Activated T-cell treated with anti-CD3 and anti-CD28 coated beads, Interleukin-2, amount 50 U/mL, for 72 hours (primary cell): ENCODE data around the gene FBXL15. TPM values are rescaled to one million over a fixed set of nuclear protein-coding genes. Genes with fewer than 3 reads are reported as not detected.
"Not testable (repeated sequence)": the region's sequence is repeated elsewhere in the genome, so short reads cannot be mapped to it uniquely, and the experiment has no call there.

Source experiments
- ATAC-seq, 2 donors: fragments of 150-1000 bp; cut with Tn5 transposase; replicated peaks in 1 of 2; 2 replicates each; pipeline ENCODE4 v1.10.0; 2021; ENCODE audit warnings: moderate library complexity in 2 of 2, mild to moderate bottlenecking in 1 of 2
- DNase-seq, 2 donors: peaks; one replicate each; pipeline ENCODE4 v3.0.0; 2021 to 2022; ENCODE audit warnings: mixed read lengths in 1 of 2
- H3K27ac Mint-ChIP-seq: one replicate; pipeline ENCODE4 v1.8.0; 2022; ENCODE audit warnings: mild to moderate bottlenecking, moderate library complexity, mixed read lengths
- H3K27me3 Mint-ChIP-seq: one replicate; pipeline ENCODE4 v1.8.0; 2022; ENCODE audit warnings: low read depth, mixed read lengths
- H3K36me3 Mint-ChIP-seq, 2 donors: one replicate each; pipeline ENCODE4 v1.8.0; 2022; ENCODE audit warnings: mixed read lengths in 2 of 2, mild to moderate bottlenecking in 1 of 2; ENCODE audit not compliant: insufficient read depth in 2 of 2
- H3K4me1 Mint-ChIP-seq: one replicate; pipeline ENCODE4 v1.8.0; 2022; ENCODE audit warnings: low read depth, mixed read lengths
- H3K4me3 Mint-ChIP-seq, 2 donors: one replicate each; pipeline ENCODE4 v1.8.0; 2022; ENCODE audit warnings: mild to moderate bottlenecking in 2 of 2, mixed read lengths in 2 of 2, moderate library complexity in 2 of 2
- H3K9me3 Mint-ChIP-seq, 2 donors: one replicate each; pipeline ENCODE4 v1.8.0; 2022; ENCODE audit warnings: mixed read lengths in 2 of 2
- total RNA-seq, 2 donors: library from RNA; stranded (reverse); gene quantifications; one replicate each; pipeline ENCODE4 v1.2.3, GENCODE V29; 2022

Gene FBXL15
- total RNA-seq, 2 donors from 2014 or later, result 15.3 TPM

DNA sequence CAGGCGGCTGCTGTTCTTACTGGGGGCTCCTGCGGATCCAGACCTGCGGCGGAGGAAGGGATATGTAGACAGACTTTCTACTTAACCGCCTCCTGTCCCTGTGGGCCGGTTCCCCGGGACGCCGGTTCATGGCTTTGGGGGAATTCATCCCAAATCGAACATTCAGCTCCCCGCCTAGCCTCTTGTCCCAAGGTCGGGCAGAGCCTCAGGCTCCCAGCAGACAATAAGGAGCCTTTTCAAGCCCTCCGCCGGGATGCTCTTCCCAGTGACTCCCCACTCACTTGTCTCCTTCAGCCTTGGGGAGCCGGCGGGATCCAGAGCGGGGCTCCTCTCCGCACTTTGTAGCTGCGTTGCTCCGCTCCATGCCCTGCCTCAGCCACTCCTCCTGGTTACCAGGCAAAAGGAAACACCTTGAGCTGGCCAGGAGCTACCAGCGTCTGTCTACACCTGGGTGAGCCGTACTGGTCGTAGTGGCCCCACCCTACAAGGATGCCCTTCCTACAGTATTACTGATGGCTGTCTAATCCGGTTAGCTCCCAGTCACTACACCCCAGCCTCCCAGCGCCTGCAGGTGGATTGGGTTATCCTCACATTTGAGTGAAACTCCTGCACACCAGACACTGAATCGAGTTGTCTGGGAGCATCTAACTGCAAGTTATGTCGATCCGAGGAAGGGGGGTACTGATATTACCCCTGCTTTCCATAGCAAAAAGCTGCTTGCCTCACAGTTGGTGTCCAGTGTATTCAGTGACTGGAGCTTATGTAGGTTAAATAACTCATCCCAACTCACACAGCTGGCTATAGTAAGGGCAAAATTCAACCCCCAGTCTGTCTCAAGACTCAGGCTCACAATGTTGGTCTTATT is 30.7 kb downstream of the FBXL15 start, which contains the start of gene C10orf95:
Gene C10orf95 (minus strand): TSS at position 439 of the 865 bp plus-strand sequence. CDS start 450 bp downstream, outside the sequence.
- Mint-ChIP-seq H3K36me3 (peaks cover 4 to 10% of the 10 kb centered on the region in 2 donors), H3K9me3 (no peaks in the 10 kb centered on the region), H3K27ac (peak within 1 kb of the TSS; percentile 65), H3K4me1 (peaks cover 36% of the 10 kb centered on the region), H3K27me3 (no peaks in the 10 kb centered on the region), H3K4me3 (peak within 1 kb of the TSS; percentile 92 to 96)
- ATAC-seq (no peak), DNase-seq (no peak)

DNA sequence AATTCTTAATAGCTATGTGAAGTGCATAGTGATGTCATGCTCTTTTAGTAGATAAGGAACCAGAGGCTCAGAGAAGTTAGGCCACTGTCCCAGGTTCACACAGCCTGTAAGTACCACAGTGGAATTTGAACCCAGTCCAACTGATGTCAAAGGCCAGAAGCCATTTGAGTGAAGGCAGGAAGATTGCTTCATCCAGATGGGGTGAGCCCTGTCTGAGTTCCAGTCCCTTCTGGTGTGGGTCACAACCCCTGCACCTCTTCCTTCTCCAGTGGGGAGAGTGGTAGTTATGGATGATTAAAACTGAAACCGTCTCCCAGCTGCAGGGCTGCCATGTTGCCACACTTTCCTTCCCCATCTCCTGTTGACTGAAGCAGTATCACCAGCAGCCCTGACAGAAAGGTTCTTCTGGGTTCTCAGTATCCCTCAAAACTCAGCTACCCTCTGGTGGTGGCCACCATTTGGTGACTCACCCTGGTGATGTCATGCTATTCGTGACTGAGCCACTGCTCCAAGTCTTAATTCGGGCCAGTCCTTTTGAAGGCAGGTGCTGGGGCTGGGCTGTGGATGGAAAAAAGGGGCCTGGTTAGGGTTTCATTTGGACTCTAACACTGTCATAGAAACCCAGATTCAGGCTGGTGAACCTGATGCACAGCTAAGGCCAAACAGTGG is 32.2 kb downstream of the FBXL15 start:
- Mint-ChIP-seq H3K27ac (peak overlapping the region; percentile 93), H3K9me3 (no peaks in the 10 kb centered on the region), H3K36me3 (peaks cover 4 to 10% of the 10 kb centered on the region in 2 donors), H3K27me3 (no peaks in the 10 kb centered on the region), H3K4me1 (peaks cover 42% of the 10 kb centered on the region), H3K4me3 (peak overlapping the region; percentile 51 to 89)
- ATAC-seq (peak; percentile 63), DNase-seq (peak; percentile 79 to 86)

DNA sequence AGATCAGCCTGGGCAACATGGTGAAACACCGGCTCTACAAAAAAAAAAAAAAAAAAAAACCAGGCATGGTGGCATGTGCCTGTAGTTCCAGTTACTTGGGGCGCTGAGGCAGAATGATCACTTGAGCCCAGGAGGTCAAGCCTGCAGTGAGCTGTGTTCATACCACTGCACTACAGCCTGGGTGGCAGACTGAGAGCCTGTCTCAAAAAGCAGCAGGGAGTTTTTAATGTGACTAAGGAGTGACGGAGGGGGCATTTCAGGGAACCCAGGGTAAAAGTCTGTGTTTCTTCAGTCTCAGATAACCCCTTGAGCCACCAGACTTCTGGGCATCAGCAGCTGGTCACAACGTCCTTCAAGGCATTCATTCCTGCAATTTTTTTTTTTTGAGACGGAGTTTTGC is 32.9 kb downstream of the FBXL15 start:
- Mint-ChIP-seq H3K27ac (peak overlapping the region; percentile 46), H3K36me3 (peaks cover 4 to 10% of the 10 kb centered on the region in 2 donors), H3K9me3 (no peaks in the 10 kb centered on the region), H3K4me3 (no peak overlapping the region), H3K27me3 (no peaks in the 10 kb centered on the region), H3K4me1 (peaks cover 43% of the 10 kb centered on the region)
- DNase-seq (no peak), ATAC-seq (no peak)

DNA sequence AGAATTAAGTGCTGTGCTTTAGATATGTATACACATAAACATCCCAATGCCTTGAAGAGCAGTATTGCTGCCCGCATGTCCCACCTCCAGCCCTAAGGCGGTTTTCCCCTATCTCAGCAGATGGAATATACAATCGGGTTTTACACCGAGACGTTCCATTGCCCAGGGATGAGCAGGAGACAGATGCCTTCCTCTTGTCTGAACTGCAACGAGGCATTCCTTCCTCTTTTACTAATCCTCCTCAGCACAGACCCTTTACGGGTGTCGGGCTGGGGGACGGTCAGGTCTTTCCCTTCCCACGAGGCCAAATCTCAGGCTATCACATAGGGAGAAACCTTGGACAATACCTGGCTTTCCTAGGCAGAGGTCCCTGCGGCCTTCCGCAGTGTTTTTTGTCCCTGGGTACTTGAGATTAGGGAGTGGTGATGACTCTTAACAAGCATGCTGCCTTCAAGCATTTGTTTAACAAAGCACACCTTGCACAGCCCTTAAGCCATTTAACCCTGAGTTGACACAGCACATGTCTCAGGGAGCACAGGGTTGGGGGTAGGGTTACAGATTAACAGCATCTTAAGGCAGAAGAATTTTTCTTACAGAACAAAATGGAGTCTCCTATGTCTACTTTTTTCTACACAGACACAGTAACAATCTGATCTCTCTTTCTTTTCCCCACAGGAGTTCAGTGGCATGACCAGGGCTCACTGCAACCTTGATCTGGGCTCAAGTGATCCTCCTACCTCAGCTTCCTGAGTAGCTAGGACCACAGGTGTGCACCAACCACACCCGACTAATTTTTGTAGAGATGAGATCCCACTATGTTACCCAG is 34.2 kb downstream of the FBXL15 start:
- ATAC-seq, H3K9me3 Mint-ChIP-seq, H3K4me3 Mint-ChIP-seq, DNase-seq, H3K27ac Mint-ChIP-seq, H3K27me3 Mint-ChIP-seq: not testable (repeated sequence)
- peaks cover 4 to 10% of the 10 kb centered on the region in 2 donors for H3K36me3 Mint-ChIP-seq
- H3K4me1 Mint-ChIP-seq, result peaks cover 33% of the 10 kb centered on the region

DNA sequence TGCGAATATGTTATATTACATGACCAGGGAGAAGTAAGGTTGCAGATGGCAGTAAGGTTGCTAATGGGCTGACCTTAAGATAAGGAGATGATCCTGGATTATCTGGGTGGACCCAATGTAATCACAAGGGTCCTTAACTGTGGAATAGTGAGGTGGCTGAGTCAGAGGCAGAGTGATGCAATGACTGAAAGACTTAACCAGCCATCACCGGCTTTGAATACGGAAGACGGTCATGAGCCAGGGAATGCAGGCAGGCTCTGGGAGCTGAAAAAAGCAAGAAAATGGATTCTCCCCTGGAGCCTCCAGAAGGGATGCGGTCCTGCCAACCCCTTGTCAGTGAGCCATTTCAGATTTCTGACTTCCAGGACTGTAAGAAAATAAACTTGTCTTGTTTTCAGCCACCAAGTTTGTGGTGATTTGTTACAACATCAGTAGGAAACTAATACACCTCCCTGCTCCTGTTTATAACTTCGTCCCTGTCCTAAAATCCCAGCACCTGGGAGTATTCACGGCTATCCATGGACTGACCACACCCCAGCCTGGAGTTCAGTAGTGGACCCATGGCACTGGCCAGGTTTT is 35.3 kb downstream of the FBXL15 start:
- Mint-ChIP-seq H3K36me3 (peaks cover 4 to 10% of the 10 kb centered on the region in 2 donors), H3K9me3 (no peaks in the 10 kb centered on the region), H3K4me1 (peaks cover 40% of the 10 kb centered on the region), H3K27ac (peak overlapping the region; percentile 35), H3K27me3 (no peaks in the 10 kb centered on the region), H3K4me3 (no peak overlapping the region)
- ATAC-seq (no peak), DNase-seq (no peak)

DNA sequence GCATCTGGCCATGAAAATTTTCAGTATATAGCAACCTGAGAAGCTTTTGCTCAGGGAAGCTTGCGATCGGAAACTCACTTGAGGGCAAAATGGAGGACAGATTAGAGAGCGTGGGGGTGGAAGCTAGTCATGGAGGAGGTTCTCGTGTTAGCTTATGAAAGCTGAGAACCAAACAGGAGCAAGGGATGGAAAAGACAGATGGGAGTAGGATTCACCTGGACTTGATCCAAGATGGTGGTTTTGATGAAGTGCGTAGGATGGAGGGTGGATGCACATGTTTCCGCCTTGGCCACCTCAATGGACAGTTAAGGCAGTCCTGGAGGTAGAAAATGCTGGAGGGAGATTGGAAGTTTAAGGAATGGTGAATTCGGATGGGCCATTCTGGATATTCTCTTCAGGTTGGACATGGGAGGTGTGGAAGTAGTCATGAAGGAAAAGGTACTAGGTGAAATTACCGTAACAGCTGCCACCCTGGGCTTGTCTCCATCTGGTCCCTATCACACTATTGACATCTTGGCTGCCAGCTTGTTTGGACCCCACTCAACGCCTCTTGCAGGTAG is 37.0 kb downstream of the FBXL15 start:
- no peaks in the 10 kb centered on the region for H3K9me3 Mint-ChIP-seq
- ATAC-seq (no peak), DNase-seq (no peak)
- H3K4me1 Mint-ChIP-seq, result peaks cover 41% of the 10 kb centered on the region
- H3K36me3 Mint-ChIP-seq, result peaks cover 4 to 5% of the 10 kb centered on the region in 2 donors
- peaks cover 3% of the 10 kb centered on the region for H3K27me3 Mint-ChIP-seq
- H3K27ac Mint-ChIP-seq, result no peak overlapping the region
- no peak overlapping the region for H3K4me3 Mint-ChIP-seq

DNA sequence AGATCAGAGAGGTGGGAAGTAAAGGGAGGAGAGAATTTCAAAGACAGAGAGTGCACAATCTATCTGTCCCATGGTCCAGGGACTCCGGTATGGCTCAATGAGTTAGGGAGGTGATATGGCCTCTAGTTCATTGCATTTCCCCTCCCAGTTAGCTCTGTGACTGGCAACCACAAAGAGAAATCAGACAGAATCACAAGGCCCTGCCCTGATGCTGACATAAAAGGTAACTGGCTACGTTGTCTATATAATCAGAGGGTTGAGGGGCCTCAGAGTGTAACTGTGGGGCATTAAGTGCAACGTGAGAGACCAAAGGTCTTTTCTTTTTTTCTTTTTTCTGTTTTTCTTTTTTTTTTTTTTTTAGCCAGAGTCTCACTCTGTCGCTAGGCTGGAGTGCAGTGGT is 38.0 kb downstream of the FBXL15 start:
- Mint-ChIP-seq H3K27me3 (peaks cover 7% of the 10 kb centered on the region), H3K36me3 (peaks cover 0 to 1% of the 10 kb centered on the region in 2 donors), H3K9me3 (no peaks in the 10 kb centered on the region), H3K4me1 (peaks cover 41% of the 10 kb centered on the region), H3K27ac (no peak overlapping the region), H3K4me3 (no peak overlapping the region)
- DNase-seq (no peak), ATAC-seq (no peak)

DNA sequence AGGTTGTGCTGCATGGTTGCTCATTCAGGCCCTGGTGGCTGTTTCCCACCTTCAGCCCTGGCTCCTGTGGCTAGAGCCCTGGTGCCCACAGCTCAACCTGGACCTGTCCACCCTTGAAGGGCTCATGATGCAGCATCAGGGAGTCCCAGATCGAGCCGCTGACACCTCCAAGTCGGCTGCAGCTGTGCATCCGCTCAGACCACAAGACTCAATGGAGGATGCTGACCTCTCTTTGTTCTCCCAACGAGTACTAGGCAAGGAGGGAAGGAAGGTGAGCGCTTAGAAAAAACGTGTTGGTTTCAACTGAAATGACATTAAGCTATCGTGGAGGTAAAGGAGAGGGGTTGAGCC is 40.2 kb downstream of the FBXL15 start:
- H3K4me1 Mint-ChIP-seq, result peaks cover 51% of the 10 kb centered on the region
- DNase-seq, result peak in 1 of 2 donors; percentile 18
- H3K9me3 Mint-ChIP-seq, result no peaks in the 10 kb centered on the region
- H3K27me3 Mint-ChIP-seq, result peaks cover 7% of the 10 kb centered on the region
- H3K4me3 Mint-ChIP-seq, result peak overlapping the region; percentile 98 to 99
- peaks cover 0 to 2% of the 10 kb centered on the region in 2 donors for H3K36me3 Mint-ChIP-seq
- H3K27ac Mint-ChIP-seq, result peak overlapping the region; percentile 83
- ATAC-seq, result peak; percentile 41 to 56

DNA sequence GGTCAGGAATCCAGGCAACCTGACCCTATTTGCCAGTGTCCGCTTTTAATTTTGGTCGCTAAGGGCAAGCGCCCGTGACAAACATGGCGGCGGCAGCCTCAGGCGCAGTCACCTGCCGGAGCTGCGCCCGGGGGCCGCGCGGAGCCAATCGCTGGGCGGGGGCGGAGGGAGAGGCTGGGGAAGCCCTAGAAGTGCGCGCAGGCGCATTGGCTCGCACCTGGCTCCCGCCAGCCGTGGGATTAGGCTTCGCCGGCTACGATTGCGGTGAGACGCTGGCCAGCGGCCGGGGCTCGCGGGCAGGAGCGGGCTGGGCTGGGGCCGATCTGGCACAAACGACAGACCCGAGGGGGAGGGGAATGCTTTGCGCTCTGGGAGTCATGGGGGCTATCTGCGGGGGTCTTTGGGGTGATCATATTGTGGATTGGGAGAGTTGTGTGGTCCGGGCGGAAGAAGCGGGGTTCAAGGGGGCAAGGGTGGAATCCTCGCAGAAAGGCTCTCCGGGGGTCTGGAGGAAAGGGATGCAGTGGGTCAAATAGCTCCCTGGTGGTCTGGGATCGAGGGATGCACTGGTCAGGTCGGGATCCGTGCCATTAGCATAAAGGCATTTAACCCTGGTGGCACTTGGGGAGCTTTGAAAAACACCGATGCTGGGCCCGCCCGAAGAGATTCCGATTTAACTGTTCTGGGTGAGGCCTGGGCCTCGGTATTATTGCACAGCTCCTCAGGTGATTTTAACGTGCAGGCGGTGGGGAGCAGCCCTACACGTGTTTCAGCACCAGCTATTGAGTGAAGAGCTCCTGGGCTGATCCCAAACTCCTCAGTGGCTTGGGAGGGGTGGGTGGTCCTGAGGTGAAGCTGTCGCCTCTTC is 40.8 kb downstream of the FBXL15 start:
- Mint-ChIP-seq H3K4me1 (peaks cover 51% of the 10 kb centered on the region), H3K27ac (peak overlapping the region; percentile 97), H3K9me3 (no peaks in the 10 kb centered on the region), H3K36me3 (peaks cover 0 to 2% of the 10 kb centered on the region in 2 donors), H3K27me3 (peaks cover 7% of the 10 kb centered on the region), H3K4me3 (peak overlapping the region; percentile 98 to 99)
- DNase-seq (peak; percentile 96 to 97), ATAC-seq (peak; percentile 97 to 98)

DNA sequence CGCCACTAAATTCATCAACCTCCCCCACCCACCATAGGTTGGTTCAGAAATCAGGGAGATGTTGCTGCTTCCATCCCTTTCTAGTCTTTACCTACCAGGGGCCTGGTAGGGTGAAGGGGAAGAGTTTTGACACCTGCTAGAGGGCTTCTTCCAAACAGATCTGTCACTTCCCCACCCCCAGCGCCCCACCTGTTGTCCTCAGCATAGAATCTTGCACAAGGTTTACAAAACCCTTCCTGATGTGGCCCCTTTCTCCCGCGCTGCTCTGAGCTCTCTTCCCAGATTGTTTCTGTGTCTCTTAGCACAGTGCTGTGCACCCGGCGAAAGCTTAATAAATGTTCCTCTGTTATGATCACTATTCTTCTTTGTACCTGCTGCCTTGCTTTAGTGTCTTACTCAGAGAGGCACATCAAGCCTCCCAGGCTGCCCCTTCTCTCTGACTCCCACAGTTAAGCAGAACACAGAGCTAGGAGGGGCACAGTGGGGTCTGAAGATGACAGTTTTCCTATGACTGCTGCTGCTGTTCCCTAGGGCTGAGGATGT is 41.9 kb downstream of the FBXL15 start:
- H3K36me3 Mint-ChIP-seq, result peaks cover 0 to 2% of the 10 kb centered on the region in 2 donors

DNA sequence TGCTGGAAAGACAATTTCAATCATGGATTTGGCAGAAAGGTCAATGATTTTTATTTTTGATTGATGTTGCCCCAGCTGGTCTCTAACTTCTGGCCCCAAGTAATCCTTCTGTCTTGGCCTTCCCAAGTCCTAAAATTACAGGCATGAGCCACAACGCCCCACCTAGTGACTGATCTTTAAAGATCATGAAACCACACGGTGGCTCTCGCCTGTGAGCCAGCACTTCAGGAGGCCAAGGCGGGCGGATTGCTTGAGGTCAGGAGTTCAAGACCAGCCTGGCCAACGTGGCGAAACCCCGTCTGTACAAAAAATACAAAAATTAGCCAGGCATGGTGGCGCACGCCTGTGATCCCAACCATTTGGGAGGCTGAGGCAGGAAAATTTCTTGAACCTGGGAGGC is 43.3 kb downstream of the FBXL15 start:
- no peaks in the 10 kb centered on the region for H3K9me3 Mint-ChIP-seq
- peaks cover 7% of the 10 kb centered on the region for H3K27me3 Mint-ChIP-seq
- ATAC-seq (no peak), DNase-seq (no peak)
- H3K36me3 Mint-ChIP-seq, result peaks cover 0 to 2% of the 10 kb centered on the region in 2 donors
- H3K4me1 Mint-ChIP-seq, result peaks cover 45% of the 10 kb centered on the region
- H3K4me3 Mint-ChIP-seq, result no peak overlapping the region
- H3K27ac Mint-ChIP-seq, result no peak overlapping the region

More for the DNA sequence above, 41.9 kb downstream of the FBXL15 start:
- ATAC-seq, result no peak
- Mint-ChIP-seq H3K4me1 (peaks cover 48% of the 10 kb centered on the region), H3K27ac (no peak overlapping the region), H3K9me3 (no peaks in the 10 kb centered on the region), H3K4me3 (peak overlapping the region; percentile 98 to 99), H3K27me3 (peaks cover 7% of the 10 kb centered on the region)
- DNase-seq, result no peak
